Measurements from ENCODE around the gene IGF2BP3. TPM values are rescaled to one million over a fixed set of nuclear protein-coding genes. Genes with fewer than 3 reads are reported as not detected.

The IGF2BP3 gene
- 24.4 to 35.8 TPM (median 28.0 TPM) in 5 replicates for total RNA-seq (2022; extraction: Qiagen RNA extraction)

GRCh38 chr7:23470330-23471105 lies at the start of gene IGF2BP3:
IGF2BP3 (minus strand) TSS chr7:23470491; CDS start chr7:23470110, 381 bp downstream.

GRCh38 chr7:23298885-23299769 lies 171.2 kb downstream of the IGF2BP3 start, which contains the start of gene MALSU1:
MALSU1 (plus strand) TSS chr7:23299339; CDS start chr7:23299353, 14 bp downstream.

Other genes with a start within 250 kb of the IGF2BP3 start
- 2.7 to 3.6 TPM (median 3.1 TPM) in 5 replicates for gene GPNMB, start 223.7 kb downstream of the IGF2BP3 start, total RNA-seq (2022; extraction: Qiagen RNA extraction)
- gene MALSU1, start 171.2 kb downstream of the IGF2BP3 start, total RNA-seq (2022; extraction: Qiagen RNA extraction) = 62.2 to 101 TPM (median 94.9 TPM) in 5 replicates
- 69.0 to 87.1 TPM (median 76.7 TPM) in 5 replicates for gene TRA2A, start 61.5 kb upstream of the IGF2BP3 start, total RNA-seq (2022; extraction: Qiagen RNA extraction)
- 3.1 to 4.2 TPM (median 3.2 TPM) in 5 replicates for gene CCDC126, start 126.9 kb upstream of the IGF2BP3 start, total RNA-seq (2022; extraction: Qiagen RNA extraction)
- gene FAM221A, start 209.7 kb upstream of the IGF2BP3 start, total RNA-seq (2022; extraction: Qiagen RNA extraction) = 0.15 to 0.66 TPM (median 0.55 TPM) in 5 replicates
- 0.71 to 1.3 TPM (median 0.86 TPM) in 5 replicates for gene STK31, start 239.7 kb upstream of the IGF2BP3 start, total RNA-seq (2022; extraction: Qiagen RNA extraction)